ENCODE measurements around the gene CERS6. TPM values are rescaled to one million over a fixed set of nuclear protein-coding genes. Genes with fewer than 3 reads are reported as not detected.

The CERS6 gene
- total and polyA plus RNA-seq, 3 experiments from 2014 or later: 3.6 to 7.8 (median 7.7) TPM

DNA sequence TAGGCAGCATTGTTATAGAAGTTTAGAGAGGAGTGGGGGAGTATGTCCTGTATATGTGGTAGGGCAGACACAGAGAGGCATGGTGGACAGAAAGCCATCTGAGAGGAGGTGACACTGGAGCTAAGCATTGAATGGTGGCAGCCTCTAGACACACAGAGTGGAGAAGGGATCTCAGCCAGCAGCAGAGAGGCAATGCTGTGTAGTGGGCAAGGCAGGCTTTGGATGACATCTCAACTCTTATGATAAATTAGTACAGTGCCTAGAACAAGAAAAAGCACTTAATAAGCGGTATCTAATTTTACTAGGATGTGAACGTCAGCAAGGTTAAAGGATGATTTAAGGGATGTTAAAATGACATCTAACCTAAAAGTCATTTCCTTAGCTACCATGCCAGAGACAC, 22.5 kb upstream of the CERS6 start:
- no peaks in the 10 kb centered on the region for H3K27me3 ChIP-seq (ENCODE audit: insufficient read depth, low read length, poor library complexity, severe bottlenecking)
- peak overlapping the region in 1 of 7 donors; percentile 24 for H3K4me3 Mint-ChIP-seq
- H3K27me3 Mint-ChIP-seq: peaks cover 3 to 5% of the 10 kb centered on the region in 2 donors
- ChIA-PET CTCF (interaction anchor here (0.9 kb wide), 1 partner anchor 13 kb away, joined by 3 read pairs; no protein-coding TSS in a partner anchor), POLR2A (no interaction called here)
- no peak overlapping the region for H3K27ac Mint-ChIP-seq
- H3K9me3 ChIP-seq (ENCODE audit: low read length): no peaks in the 10 kb centered on the region
- no peak for DNase-seq
- peaks cover 0 to 3% (median 0%) of the 10 kb centered on the region in 3 donors for H3K36me3 Mint-ChIP-seq
- no peaks in the 10 kb centered on the region for H3K36me3 ChIP-seq (ENCODE audit: insufficient read depth, low read length)
- H3K4me1 Mint-ChIP-seq: peaks cover 15 to 28% (median 16%) of the 10 kb centered on the region in 3 donors
- H3K4me3 ChIP-seq (ENCODE audit: low read length): no peak overlapping the region
- peaks cover 40% of the 10 kb centered on the region for H3K4me1 ChIP-seq (ENCODE audit: insufficient read depth, low read length)
- H3K27ac ChIP-seq (ENCODE audit: low read depth, low read length): no peak overlapping the region
- H3K9me3 Mint-ChIP-seq: no peaks in the 10 kb centered on the region

DNA sequence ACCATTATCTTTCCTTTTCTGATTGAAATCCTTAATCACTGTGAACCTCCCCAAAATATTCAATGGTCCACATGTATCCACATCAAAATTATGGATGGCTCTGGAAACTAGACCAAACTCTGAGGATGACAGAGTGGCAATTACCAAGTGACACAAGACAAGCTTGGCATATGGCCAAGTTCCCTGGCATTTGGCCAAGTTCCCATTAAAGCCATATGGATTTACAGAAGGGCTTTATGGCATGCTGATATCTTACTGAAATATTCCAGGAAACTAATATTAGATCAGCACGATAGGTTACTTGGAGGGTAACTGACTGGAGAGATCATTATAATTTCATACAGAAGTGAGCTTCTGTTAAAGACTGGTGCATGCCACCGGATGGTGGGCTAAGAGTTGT, 21.9 kb upstream of the CERS6 start:
- Mint-ChIP-seq H3K4me1 (peaks cover 15 to 28% (median 16%) of the 10 kb centered on the region in 3 donors), H3K4me3 (no peak overlapping the region), H3K27me3 (peaks cover 3 to 5% of the 10 kb centered on the region in 2 donors), H3K27ac (no peak overlapping the region), H3K36me3 (peaks cover 0 to 3% (median 0%) of the 10 kb centered on the region in 3 donors), H3K9me3 (no peaks in the 10 kb centered on the region)
- Histone ChIP-seq H3K4me1 (ENCODE audit: insufficient read depth, low read length) (peaks cover 44% of the 10 kb centered on the region), H3K27ac (ENCODE audit: low read depth, low read length) (no peak overlapping the region), H3K27me3 (ENCODE audit: insufficient read depth, low read length, poor library complexity, severe bottlenecking) (no peaks in the 10 kb centered on the region), H3K9me3 (ENCODE audit: low read length) (no peaks in the 10 kb centered on the region), H3K4me3 (ENCODE audit: low read length) (no peak overlapping the region), H3K36me3 (ENCODE audit: insufficient read depth, low read length) (no peaks in the 10 kb centered on the region)
- DNase-seq: no peak
- CTCF ChIA-PET: interaction anchor here (0.9 kb wide), 1 partner anchor 12 kb away, joined by 3 read pairs; no protein-coding TSS in a partner anchor
- POLR2A ChIA-PET: no interaction called here

DNA sequence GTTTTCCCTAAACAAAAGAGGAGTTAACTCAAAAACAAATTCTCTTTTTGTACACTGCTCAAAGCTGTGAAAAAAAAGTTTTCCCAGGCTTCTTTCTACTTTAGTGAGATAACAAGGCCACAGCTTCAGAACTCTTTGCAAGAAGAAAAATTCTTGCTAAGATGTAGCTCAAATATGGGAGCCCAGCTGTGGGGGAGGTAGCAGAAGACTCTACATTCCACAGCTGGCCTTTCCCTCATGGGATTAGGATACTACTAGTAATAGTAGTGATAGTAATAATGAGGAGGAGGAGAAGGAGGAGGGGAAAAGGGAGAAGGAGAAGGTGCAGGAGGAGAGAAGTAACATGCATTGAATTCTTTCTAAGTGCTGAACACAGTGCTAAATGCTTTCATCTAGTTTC, 19.2 kb upstream of the CERS6 start:
- peaks cover 0 to 3% (median 0%) of the 10 kb centered on the region in 3 donors for H3K36me3 Mint-ChIP-seq
- H3K27me3 Mint-ChIP-seq: peaks cover 0 to 3% of the 10 kb centered on the region in 2 donors
- DNase-seq: no peak
- Histone ChIP-seq H3K27me3 (ENCODE audit: insufficient read depth, low read length, poor library complexity, severe bottlenecking) (no peaks in the 10 kb centered on the region), H3K36me3 (ENCODE audit: insufficient read depth, low read length) (no peaks in the 10 kb centered on the region), H3K27ac (ENCODE audit: low read depth, low read length) (no peak overlapping the region), H3K4me1 (ENCODE audit: insufficient read depth, low read length) (peaks cover 47% of the 10 kb centered on the region), H3K4me3 (ENCODE audit: low read length) (no peak overlapping the region), H3K9me3 (ENCODE audit: low read length) (no peaks in the 10 kb centered on the region)
- CTCF ChIA-PET: no interaction called here
- no peak overlapping the region for H3K4me3 Mint-ChIP-seq
- POLR2A ChIA-PET: no interaction called here
- H3K4me1 Mint-ChIP-seq: peaks cover 14 to 18% (median 15%) of the 10 kb centered on the region in 3 donors
- H3K27ac Mint-ChIP-seq: no peak overlapping the region
- H3K9me3 Mint-ChIP-seq: no peaks in the 10 kb centered on the region

DNA sequence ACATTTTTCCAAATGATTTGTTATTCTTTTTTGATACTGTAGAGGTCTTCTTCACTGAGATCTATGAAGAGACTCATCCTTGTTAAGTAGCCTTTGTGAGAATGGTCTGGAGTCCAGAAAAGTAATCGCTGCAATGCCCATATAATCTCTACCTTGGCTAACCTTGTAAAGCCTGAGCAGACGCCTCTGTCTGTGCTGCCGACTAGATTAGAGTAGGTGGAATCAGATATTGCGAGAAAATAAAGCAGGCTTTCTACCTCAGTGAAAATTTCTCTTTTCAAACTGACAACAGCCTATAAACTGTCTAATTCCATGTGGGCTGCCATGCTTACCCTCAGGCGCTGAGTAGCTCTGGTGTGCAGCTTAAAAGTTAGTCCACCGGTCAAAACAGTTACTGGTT, 17.5 kb upstream of the CERS6 start:
- Mint-ChIP-seq H3K27me3 (peaks cover 0 to 3% of the 10 kb centered on the region in 2 donors), H3K36me3 (peaks cover 0 to 1% (median 0%) of the 10 kb centered on the region in 3 donors), H3K4me1 (peaks cover under 1 to 2% (median 1%) of the 10 kb centered on the region in 3 donors), H3K27ac (no peak overlapping the region), H3K9me3 (no peaks in the 10 kb centered on the region), H3K4me3 (no peak overlapping the region)
- ChIA-PET POLR2A (no interaction called here), CTCF (no interaction called here)
- Histone ChIP-seq H3K4me3 (ENCODE audit: low read length) (no peak overlapping the region), H3K9me3 (ENCODE audit: low read length) (no peaks in the 10 kb centered on the region), H3K27me3 (ENCODE audit: insufficient read depth, low read length, poor library complexity, severe bottlenecking) (no peaks in the 10 kb centered on the region), H3K36me3 (ENCODE audit: insufficient read depth, low read length) (no peaks in the 10 kb centered on the region), H3K27ac (ENCODE audit: low read depth, low read length) (no peak overlapping the region), H3K4me1 (ENCODE audit: insufficient read depth, low read length) (peaks cover 30% of the 10 kb centered on the region)
- DNase-seq: no peak

DNA sequence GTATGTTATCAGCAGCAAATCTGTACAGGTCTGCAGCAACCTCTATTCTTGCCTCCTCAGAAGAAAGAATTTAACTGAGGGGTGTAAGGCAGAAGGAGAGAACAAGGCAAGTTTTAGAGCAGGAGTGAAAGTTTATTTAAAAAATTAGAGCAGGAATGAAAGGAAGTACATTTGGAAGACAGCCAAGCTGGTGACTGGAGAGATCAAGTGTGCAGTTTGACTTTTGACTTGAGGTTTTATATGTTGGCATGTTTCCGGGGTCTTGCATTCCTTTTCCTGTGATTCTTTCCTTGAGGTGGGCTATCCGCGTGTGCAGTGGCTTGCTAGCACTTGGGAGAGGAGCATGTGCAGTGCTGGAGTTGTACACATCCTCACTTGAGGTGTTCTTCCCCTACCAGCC, 16.5 kb upstream of the CERS6 start:
- Mint-ChIP-seq H3K27ac (no peak overlapping the region), H3K36me3 (peaks cover 0 to 1% (median 0%) of the 10 kb centered on the region in 3 donors), H3K4me1 (peaks cover 0 to 2% (median 0%) of the 10 kb centered on the region in 3 donors), H3K4me3 (no peak overlapping the region), H3K9me3 (no peaks in the 10 kb centered on the region), H3K27me3 (peaks cover 0 to 3% of the 10 kb centered on the region in 2 donors)
- H3K9me3 ChIP-seq (ENCODE audit: low read length): no peaks in the 10 kb centered on the region
- no peak overlapping the region for H3K4me3 ChIP-seq (ENCODE audit: low read length)
- no peak overlapping the region for H3K27ac ChIP-seq (ENCODE audit: low read depth, low read length)
- CTCF ChIA-PET: no interaction called here
- H3K36me3 ChIP-seq (ENCODE audit: insufficient read depth, low read length): no peaks in the 10 kb centered on the region
- no peak for DNase-seq
- POLR2A ChIA-PET: no interaction called here
- peaks cover 20% of the 10 kb centered on the region for H3K4me1 ChIP-seq (ENCODE audit: insufficient read depth, low read length)
- no peaks in the 10 kb centered on the region for H3K27me3 ChIP-seq (ENCODE audit: insufficient read depth, low read length, poor library complexity, severe bottlenecking)

DNA sequence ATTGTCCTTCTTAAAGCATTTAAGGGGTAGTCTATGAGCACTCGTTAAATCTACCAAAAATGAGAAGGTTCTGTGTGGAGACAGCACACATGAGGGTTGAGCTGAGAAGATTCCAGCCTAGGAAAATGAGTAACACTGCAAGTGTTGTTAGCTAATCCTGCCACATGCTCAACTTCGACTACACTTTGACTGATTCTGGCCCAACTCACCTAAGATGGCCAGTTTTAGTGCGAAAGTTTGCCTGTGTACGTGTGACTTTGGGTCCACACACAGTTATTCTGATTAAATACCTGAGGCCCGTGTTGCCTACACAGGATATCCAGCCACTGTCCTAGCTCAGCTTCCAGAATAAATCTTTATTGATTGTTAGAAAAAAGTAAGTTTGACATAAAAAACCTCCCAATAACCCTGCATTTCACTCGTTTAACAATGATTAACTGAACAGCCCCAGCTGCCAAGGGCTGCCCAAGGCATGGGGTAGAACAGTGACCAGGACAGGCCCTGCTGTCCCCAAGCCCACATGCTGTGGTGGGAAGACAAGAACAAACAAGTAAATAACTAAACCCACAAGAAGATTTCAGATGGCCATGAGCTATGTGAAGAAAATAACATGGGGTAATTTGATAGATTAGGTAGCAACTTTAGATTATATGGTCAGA, 14.7 kb upstream of the CERS6 start:
- H3K4me3 Mint-ChIP-seq: no peak overlapping the region
- DNase-seq: no peak
- POLR2A ChIA-PET: no interaction called here
- no peaks in the 10 kb centered on the region for H3K36me3 ChIP-seq (ENCODE audit: insufficient read depth, low read length)
- H3K9me3 Mint-ChIP-seq: peaks cover 0 to 9% (median 4%) of the 10 kb centered on the region in 5 donors
- H3K27ac Mint-ChIP-seq: no peak overlapping the region
- peaks cover 20% of the 10 kb centered on the region for H3K4me1 ChIP-seq (ENCODE audit: insufficient read depth, low read length)
- CTCF ChIA-PET: no interaction called here
- H3K27me3 ChIP-seq (ENCODE audit: insufficient read depth, low read length, poor library complexity, severe bottlenecking): no peaks in the 10 kb centered on the region
- no peak overlapping the region for H3K27ac ChIP-seq (ENCODE audit: low read depth, low read length)
- no peaks in the 10 kb centered on the region for H3K9me3 ChIP-seq (ENCODE audit: low read length)
- no peak overlapping the region for H3K4me3 ChIP-seq (ENCODE audit: low read length)
- peaks cover 0 to 4% (median 4%) of the 10 kb centered on the region in 3 donors for H3K36me3 Mint-ChIP-seq
- peaks cover 3% of the 10 kb centered on the region in 2 donors for H3K27me3 Mint-ChIP-seq
- no peaks in the 10 kb centered on the region for H3K4me1 Mint-ChIP-seq

DNA sequence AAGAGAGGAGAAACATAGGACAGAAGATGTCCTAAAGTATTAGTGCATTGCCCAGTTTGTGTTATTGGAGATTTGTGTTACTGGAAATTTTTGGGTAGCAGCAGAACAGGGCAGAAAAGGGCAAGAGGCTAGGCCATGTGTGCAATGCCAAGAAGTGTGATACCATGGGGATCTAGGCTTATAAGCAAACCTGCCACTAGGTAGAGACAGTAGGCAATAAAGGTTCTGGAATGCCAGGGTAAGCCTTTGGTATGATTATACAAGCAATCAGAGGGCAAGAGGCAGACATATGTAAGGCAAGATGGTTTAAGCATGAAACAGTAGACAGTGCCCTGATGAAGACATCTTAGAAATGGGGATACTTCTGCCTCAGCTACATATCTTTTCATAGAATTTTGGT, 12.3 kb upstream of the CERS6 start:
- POLR2A ChIA-PET: interaction anchor here (0.6 kb wide), 1 partner anchor 45 kb away, joined by 5 read pairs; no protein-coding TSS in a partner anchor
- Histone ChIP-seq H3K9me3 (ENCODE audit: low read length) (no peaks in the 10 kb centered on the region), H3K27me3 (ENCODE audit: insufficient read depth, low read length, poor library complexity, severe bottlenecking) (no peaks in the 10 kb centered on the region), H3K4me1 (ENCODE audit: insufficient read depth, low read length) (peaks cover 16% of the 10 kb centered on the region), H3K27ac (ENCODE audit: low read depth, low read length) (no peak overlapping the region), H3K4me3 (ENCODE audit: low read length) (no peak overlapping the region), H3K36me3 (ENCODE audit: insufficient read depth, low read length) (no peaks in the 10 kb centered on the region)
- no peak for DNase-seq
- peaks cover 0 to 9% (median 4%) of the 10 kb centered on the region in 5 donors for H3K9me3 Mint-ChIP-seq
- peaks cover 0 to 3% of the 10 kb centered on the region in 2 donors for H3K27me3 Mint-ChIP-seq
- no peak overlapping the region for H3K4me3 Mint-ChIP-seq
- peaks cover 0 to 8% (median 6%) of the 10 kb centered on the region in 3 donors for H3K36me3 Mint-ChIP-seq
- no peaks in the 10 kb centered on the region for H3K4me1 Mint-ChIP-seq
- no peak overlapping the region for H3K27ac Mint-ChIP-seq
- CTCF ChIA-PET: interaction anchor here (1.4 kb wide), 1 partner anchor 17 kb away, joined by 3 read pairs; no protein-coding TSS in a partner anchor

DNA sequence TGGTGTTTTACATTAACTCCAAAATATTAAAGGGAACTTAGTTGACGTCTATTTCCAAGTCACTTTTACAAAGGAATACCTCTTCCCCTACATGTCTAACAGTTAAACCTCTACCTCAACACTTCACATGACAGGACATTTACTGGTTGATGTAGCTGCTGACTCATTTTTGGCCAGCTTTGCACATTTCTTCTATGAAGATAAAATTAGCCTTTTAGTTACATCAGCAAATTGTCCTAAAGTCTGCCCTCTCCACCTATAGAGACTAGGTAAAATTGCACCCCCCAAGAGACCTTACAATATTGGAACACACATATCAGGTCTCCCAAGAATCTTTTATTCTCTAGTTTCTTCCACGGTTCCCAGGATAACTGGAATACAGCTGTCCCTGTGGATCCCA, 10.1 kb upstream of the CERS6 start:
- H3K4me1 ChIP-seq (ENCODE audit: insufficient read depth, low read length): peaks cover 24% of the 10 kb centered on the region
- peaks cover 0 to 5% (median 3%) of the 10 kb centered on the region in 3 donors for H3K4me1 Mint-ChIP-seq
- no peak overlapping the region for H3K27ac Mint-ChIP-seq
- ChIA-PET CTCF (interaction anchor here (0.9 kb wide), 1 partner anchor 12 kb away, joined by 3 read pairs; no protein-coding TSS in a partner anchor), POLR2A (no interaction called here)
- H3K36me3 Mint-ChIP-seq: peaks cover 0 to 8% (median 5%) of the 10 kb centered on the region in 3 donors
- H3K27ac ChIP-seq (ENCODE audit: low read depth, low read length): no peak overlapping the region
- DNase-seq: no peak
- H3K27me3 ChIP-seq (ENCODE audit: insufficient read depth, low read length, poor library complexity, severe bottlenecking): no peaks in the 10 kb centered on the region
- H3K9me3 ChIP-seq (ENCODE audit: low read length): no peaks in the 10 kb centered on the region
- no peak overlapping the region for H3K4me3 ChIP-seq (ENCODE audit: low read length)
- H3K4me3 Mint-ChIP-seq: no peak overlapping the region
- peaks cover 0 to 9% (median 4%) of the 10 kb centered on the region in 5 donors for H3K9me3 Mint-ChIP-seq
- no peaks in the 10 kb centered on the region for H3K36me3 ChIP-seq (ENCODE audit: insufficient read depth, low read length)
- peaks cover 0 to 3% of the 10 kb centered on the region in 2 donors for H3K27me3 Mint-ChIP-seq
